ENCODE measurements around the gene KIF27.
"Not testable (repeated sequence)": the region's sequence is repeated elsewhere in the genome, so short reads cannot be mapped to it uniquely, and the experiment has no call there.

Gene KIF27

GRCh38 chr9:83956086-83956435 lies 34.8 kb upstream of the KIF27 start:
- Histone ChIP-seq H3K4me3 (ENCODE audit: low read depth, low read length) (peak overlapping the region; percentile 96), H3K4me1 (no peaks in the 10 kb centered on the region), H3K27me3 (no peaks in the 10 kb centered on the region), H3K9me3 (no peaks in the 10 kb centered on the region), H3K36me3 (peaks cover 4% of the 10 kb centered on the region)
- DNase-seq: no peak
- TF ChIP-seq, protein P1, sequence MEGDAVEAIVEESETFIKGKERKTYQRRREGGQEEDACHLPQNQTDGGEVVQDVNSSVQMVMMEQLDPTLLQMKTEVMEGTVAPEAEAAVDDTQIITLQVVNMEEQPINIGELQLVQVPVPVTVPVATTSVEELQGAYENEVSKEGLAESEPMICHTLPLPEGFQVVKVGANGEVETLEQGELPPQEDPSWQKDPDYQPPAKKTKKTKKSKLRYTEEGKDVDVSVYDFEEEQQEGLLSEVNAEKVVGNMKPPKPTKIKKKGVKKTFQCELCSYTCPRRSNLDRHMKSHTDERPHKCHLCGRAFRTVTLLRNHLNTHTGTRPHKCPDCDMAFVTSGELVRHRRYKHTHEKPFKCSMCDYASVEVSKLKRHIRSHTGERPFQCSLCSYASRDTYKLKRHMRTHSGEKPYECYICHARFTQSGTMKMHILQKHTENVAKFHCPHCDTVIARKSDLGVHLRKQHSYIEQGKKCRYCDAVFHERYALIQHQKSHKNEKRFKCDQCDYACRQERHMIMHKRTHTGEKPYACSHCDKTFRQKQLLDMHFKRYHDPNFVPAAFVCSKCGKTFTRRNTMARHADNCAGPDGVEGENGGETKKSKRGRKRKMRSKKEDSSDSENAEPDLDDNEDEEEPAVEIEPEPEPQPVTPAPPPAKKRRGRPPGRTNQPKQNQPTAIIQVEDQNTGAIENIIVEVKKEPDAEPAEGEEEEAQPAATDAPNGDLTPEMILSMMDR (IDR thresholded peaks at IDR 0.05; ENCODE audit: low read depth, low read length): no peak

GRCh38 chr9:83948096-83948495 lies 26.9 kb upstream of the KIF27 start:
- H3K9me3 ChIP-seq; DNase-seq; H3K4me1 ChIP-seq; H3K27me3 ChIP-seq; H3K4me3 ChIP-seq (ENCODE audit: low read depth, low read length): not testable (repeated sequence)
- peaks cover 15% of the 10 kb centered on the region for H3K36me3 ChIP-seq

- Histone ChIP-seq H3K36me3 (peaks cover 16% of the 10 kb centered on the region), H3K4me3 (ENCODE audit: low read depth, low read length) (no peak overlapping the region), H3K27me3 (no peaks in the 10 kb centered on the region), H3K4me1 (no peaks in the 10 kb centered on the region), H3K9me3 (no peaks in the 10 kb centered on the region)
- TF ChIP-seq, protein P1 (IDR thresholded peaks at IDR 0.05; ENCODE audit: low read depth, low read length): no peak
- no peak for DNase-seq
These were observed 19.5 kb upstream of the KIF27 start for GRCh38 chr9:83940590-83941303.

GRCh38 chr9:83937861-83938455 lies 16.7 kb upstream of the KIF27 start:
- TF ChIP-seq, protein P1 (IDR thresholded peaks at IDR 0.05; ENCODE audit: low read depth, low read length): peak; percentile 72
- Histone ChIP-seq H3K36me3 (peaks cover 8% of the 10 kb centered on the region), H3K4me3 (ENCODE audit: low read depth, low read length) (no peak overlapping the region), H3K27me3 (no peaks in the 10 kb centered on the region), H3K9me3 (no peaks in the 10 kb centered on the region), H3K4me1 (no peaks in the 10 kb centered on the region)
- DNase-seq: peak; percentile 16

DNA sequence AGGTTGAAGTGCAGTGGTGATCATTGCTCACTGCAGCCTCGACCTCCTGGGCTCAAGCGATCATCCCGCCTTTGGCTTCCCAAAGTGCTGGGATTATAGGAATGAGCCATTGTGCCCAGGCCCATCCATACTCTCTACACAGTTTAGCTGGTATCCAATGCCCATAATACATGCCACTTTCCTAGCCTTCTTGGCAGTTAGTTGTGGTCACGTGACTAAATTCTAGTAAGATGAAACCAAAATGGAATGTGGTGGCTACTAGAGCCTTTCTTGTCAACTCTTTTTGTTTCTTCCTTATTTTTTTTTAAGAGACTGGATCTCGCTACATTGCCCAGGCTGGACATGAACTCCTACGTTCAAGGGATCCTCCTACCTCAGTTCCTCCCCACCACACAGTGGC lies 15.3 kb upstream of the KIF27 start:
- Histone ChIP-seq H3K4me1 (no peaks in the 10 kb centered on the region), H3K27me3 (no peaks in the 10 kb centered on the region), H3K36me3 (peaks cover 8% of the 10 kb centered on the region), H3K9me3 (no peaks in the 10 kb centered on the region), H3K4me3 (ENCODE audit: low read depth, low read length) (no peak overlapping the region)
- TF ChIP-seq, protein P1 (IDR thresholded peaks at IDR 0.05; ENCODE audit: low read depth, low read length): no peak
- no peak for DNase-seq

DNA sequence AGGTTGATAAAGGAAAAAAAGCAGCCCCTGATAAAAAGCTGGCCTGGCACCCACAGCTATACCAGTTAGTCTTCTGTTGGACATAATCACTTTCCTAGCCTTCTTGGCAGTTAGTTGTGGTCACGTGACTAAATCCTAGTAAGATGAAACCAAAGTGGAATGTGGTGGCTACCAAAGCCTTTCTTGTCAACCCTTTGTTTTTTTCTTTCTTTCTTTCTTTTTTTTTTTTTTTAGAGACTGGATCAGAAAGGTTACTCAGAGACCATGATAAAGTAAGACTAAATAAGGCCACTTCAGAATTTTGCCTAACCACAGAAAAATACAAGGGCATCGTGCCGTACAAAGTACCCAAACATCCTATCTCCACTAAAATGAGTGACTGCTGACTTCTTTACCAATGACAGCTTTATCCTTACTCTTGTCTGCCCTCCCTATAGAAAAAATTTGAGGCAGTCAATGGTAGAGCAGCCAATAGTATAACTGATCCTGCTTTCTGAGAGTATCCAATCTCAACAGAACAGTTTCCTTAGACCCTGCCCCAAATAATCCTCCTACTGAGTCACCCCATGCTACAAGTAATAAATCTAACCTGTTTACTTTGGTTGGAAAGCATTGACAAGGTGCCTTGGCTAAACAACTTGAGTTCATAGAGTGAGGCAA lies 14.2 kb upstream of the KIF27 start:
- DNase-seq: no peak

More for the DNA sequence above, 14.2 kb upstream of the KIF27 start:
- no peaks in the 10 kb centered on the region for H3K27me3 ChIP-seq
- no peak overlapping the region for H3K4me3 ChIP-seq (ENCODE audit: low read depth, low read length)
- peaks cover 8% of the 10 kb centered on the region for H3K36me3 ChIP-seq
- H3K9me3 ChIP-seq: no peaks in the 10 kb centered on the region
- TF ChIP-seq, protein P1 (IDR thresholded peaks at IDR 0.05; ENCODE audit: low read depth, low read length): no peak
- H3K4me1 ChIP-seq: no peaks in the 10 kb centered on the region

All from BE2C (cell line).